Glutamatergic neuron (in vitro differentiated cells): Measurements from ENCODE around the gene UTRN. TPM values are rescaled to one million over a fixed set of nuclear protein-coding genes. Genes with fewer than 3 reads are reported as not detected.
A peak's percentile ranks its signal among the peaks of the same experiment; 100 is the strongest.

ENCODE experiments used
- DNase-seq: peaks from one replicate; pipeline ENCODE4 v3.0.0; 2022
- H3K27ac Mint-ChIP-seq: one replicate; pipeline ENCODE4 v1.8.0; 2020; ENCODE audit warnings: mild to moderate bottlenecking, mixed read lengths, inconsistent platforms; ENCODE audit not compliant: unreplicated experiment
- H3K27me3 Mint-ChIP-seq: one replicate; pipeline ENCODE4 v1.8.0; 2020; ENCODE audit warnings: mild to moderate bottlenecking, moderate library complexity, mixed read lengths, inconsistent platforms; ENCODE audit not compliant: unreplicated experiment
- H3K36me3 Mint-ChIP-seq: one replicate; pipeline ENCODE4 v1.8.0; 2020; ENCODE audit warnings: mild to moderate bottlenecking, mixed read lengths, inconsistent platforms; ENCODE audit not compliant: unreplicated experiment
- H3K4me1 Mint-ChIP-seq: one replicate; pipeline ENCODE4 v1.8.0; 2020; ENCODE audit warnings: mild to moderate bottlenecking, low read depth, mixed read lengths, inconsistent platforms; ENCODE audit not compliant: unreplicated experiment
- H3K4me3 Mint-ChIP-seq: one replicate; pipeline ENCODE4 v1.8.0; 2020; ENCODE audit warnings: mild to moderate bottlenecking, mixed read lengths, inconsistent platforms; ENCODE audit not compliant: unreplicated experiment
- H3K9me3 Mint-ChIP-seq: one replicate; pipeline ENCODE4 v1.8.0; 2020; ENCODE audit warnings: mild to moderate bottlenecking, moderate library complexity, mixed read lengths, inconsistent platforms; ENCODE audit not compliant: unreplicated experiment
- CTCF ChIP-seq: fragments of 200-600 bp; sonication (generic); IDR thresholded peaks from one replicate; pipeline ENCODE4 v1.5.0; 2021; ENCODE audit not compliant: partially characterized antibody, unreplicated experiment
- total RNA-seq: library from RNA; stranded (reverse); fragmentation: NEBNext Ultra II Directional; extraction: Animal tissue kit (Norgen Biotek cat#: 25700); gene quantifications from one replicate; pipeline ENCODE4 v1.2.1, GENCODE V29; 2021; ENCODE audit not compliant: unreplicated experiment

Gene UTRN
- total RNA-seq, 1 donor from 2014 or later, result 24.3 TPM

- peaks cover 2% of the 10 kb centered on the region for H3K27me3 Mint-ChIP-seq
- H3K9me3 Mint-ChIP-seq, result no peaks in the 10 kb centered on the region
- no peak for TF ChIP-seq CTCF
- H3K36me3 Mint-ChIP-seq, result no peaks in the 10 kb centered on the region
- H3K27ac Mint-ChIP-seq, result no peak overlapping the region
- H3K4me3 Mint-ChIP-seq, result no peak overlapping the region
- H3K4me1 Mint-ChIP-seq, result peaks cover 8% of the 10 kb centered on the region
- DNase-seq, result no peak
Observed at GRCh38 chr6:144319211-144319610, 34.1 kb downstream of the UTRN start.

- no peaks in the 10 kb centered on the region for H3K36me3 Mint-ChIP-seq
- DNase-seq, result peak; percentile 31
- no peak overlapping the region for H3K4me3 Mint-ChIP-seq
- H3K4me1 Mint-ChIP-seq, result peaks cover 14% of the 10 kb centered on the region
- no peaks in the 10 kb centered on the region for H3K9me3 Mint-ChIP-seq
- H3K27me3 Mint-ChIP-seq, result no peaks in the 10 kb centered on the region
- H3K27ac Mint-ChIP-seq, result no peak overlapping the region
- no peak for TF ChIP-seq CTCF
Observed at GRCh38 chr6:144320741-144321140, 35.6 kb downstream of the UTRN start.

DNA sequence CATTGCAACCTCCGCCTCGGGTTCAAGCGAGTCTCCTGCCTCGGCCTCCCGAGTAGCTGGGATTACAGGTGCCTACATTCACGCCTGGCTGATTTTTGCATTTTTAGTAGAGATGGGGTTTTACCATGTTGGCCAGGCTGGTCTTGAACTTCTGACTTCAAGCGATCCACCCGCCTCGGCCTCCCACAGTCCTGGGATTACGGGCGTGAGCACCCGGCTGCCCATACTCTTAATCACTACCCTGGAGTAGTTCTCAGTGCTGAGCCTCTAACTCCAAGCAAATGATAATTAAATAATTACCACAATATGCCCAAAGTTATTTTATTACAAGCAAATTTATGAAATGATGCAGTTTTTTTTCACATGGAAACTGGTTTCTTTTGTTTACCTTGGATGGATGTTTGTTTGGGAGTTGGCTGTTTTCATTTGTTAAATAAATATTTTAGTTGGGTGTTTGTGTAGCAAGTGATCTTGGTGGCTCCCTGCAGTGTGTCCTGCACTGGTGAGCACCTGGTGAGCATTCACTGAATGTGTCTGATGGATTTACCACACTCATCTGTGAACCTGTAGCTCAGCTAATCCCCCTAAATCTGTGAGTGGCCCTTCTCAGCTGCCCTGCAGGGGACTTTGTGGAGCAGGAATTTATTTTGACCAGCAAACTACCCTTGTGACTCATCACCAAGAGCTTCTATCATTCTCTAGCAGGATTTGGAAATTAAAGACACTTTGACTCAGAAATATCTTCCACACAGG lies 36.9 kb downstream of the UTRN start:
- no peak for TF ChIP-seq CTCF
- Mint-ChIP-seq H3K4me3 (no peak overlapping the region), H3K27me3 (no peaks in the 10 kb centered on the region), H3K27ac (no peak overlapping the region), H3K36me3 (no peaks in the 10 kb centered on the region), H3K9me3 (no peaks in the 10 kb centered on the region), H3K4me1 (peaks cover 15% of the 10 kb centered on the region)
- DNase-seq, result no peak

DNA sequence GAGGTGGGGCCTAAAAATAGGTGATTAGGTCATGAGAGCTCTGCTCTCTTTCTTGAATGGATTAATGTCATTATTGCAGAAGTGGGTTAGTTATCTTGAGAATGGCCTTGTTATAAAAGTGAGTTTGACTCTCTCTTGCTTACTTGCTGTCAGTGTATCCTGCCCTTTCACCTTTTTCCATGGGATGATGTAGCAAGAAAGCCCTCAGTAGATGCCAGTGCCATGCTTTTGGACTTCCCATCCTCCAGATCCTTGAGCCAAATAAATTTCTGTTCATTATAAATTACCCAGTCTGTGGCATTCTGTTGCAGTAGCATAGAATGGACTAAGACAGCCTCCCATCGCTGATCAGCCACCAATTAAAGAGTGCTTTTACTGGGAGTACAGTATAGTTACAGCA lies 40.1 kb downstream of the UTRN start:
- Mint-ChIP-seq H3K27ac (no peak overlapping the region), H3K4me3 (no peak overlapping the region), H3K9me3 (no peaks in the 10 kb centered on the region), H3K27me3 (no peaks in the 10 kb centered on the region), H3K36me3 (no peaks in the 10 kb centered on the region), H3K4me1 (peaks cover 15% of the 10 kb centered on the region)
- DNase-seq, result no peak
- TF ChIP-seq CTCF, result no peak

DNA sequence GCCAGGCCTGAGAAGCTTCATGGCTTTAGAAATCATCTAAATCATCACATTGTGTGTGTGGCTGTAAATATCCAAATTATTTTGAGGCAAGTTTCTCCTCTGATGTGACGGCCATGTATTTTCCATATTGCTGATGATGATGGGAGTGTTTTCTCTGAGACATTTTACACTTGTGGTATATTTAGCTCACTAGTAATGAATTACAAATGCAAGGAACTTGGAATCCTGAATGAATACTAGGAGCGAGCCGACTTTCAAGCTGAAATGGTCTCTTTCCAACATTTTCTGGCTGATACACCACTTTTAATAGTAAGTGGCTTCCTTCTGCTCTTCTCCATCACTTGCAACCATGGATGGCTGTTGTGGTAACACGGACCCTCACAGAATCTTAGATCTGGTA lies 41.3 kb downstream of the UTRN start:
- no peak overlapping the region for H3K27ac Mint-ChIP-seq
- H3K27me3 Mint-ChIP-seq, result no peaks in the 10 kb centered on the region
- no peaks in the 10 kb centered on the region for H3K9me3 Mint-ChIP-seq
- DNase-seq, result no peak
- no peak for TF ChIP-seq CTCF
- H3K4me1 Mint-ChIP-seq, result peaks cover 6% of the 10 kb centered on the region
- no peaks in the 10 kb centered on the region for H3K36me3 Mint-ChIP-seq
- H3K4me3 Mint-ChIP-seq, result no peak overlapping the region
